Pons (tissue), 1 donor: ENCODE measurements around the gene SLC17A3.

Experiments used
- DNase-seq: peaks from one replicate; pipeline ENCODE4 v3.0.0-alpha.2; 2016; ENCODE audit warnings: low spot score

Gene SLC17A3

DNA sequence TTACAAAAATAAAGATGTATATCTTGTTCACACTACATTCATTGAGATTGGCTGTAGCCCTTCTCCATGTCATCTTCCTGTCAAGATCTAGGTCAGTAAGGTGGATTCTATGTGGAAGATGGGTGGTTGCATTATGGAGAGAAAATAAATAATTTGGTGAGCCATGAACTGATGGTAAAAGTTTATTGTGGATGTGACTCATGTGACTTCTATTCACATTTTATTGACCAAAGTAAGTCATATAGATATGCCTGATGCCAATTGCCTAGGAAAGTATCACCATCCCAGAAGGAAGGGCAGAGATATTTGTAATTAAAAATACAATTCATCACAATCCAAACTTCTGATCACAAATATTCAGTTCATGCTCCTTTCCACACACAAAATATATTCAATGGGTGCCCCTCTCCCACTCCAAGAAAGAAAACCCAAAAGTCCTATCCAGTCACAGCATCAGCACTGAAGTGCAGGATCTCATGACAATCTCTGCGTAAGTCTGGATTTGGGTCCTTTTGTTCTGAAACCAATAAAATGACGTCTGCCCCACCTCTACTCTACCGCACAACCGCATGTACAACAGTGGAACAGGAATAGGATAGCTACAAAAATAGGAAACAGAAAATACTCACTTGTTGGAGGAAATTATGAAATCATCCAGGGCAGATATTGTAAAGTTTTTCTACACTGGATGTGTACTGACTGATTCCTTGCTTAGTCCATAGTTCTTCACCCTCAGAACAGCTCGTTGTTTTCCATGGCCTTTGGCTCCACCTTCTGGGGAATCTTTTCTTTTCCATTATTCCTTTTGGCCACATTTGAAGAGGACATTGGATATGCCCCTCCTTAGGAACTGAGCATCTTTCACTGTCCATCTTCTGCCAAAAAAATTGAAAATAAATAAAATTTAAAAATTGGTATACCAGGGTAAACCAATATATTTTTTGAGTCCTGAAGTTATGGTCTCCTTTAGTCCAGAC is 16.1 kb upstream of the SLC17A3 start:
- DNase-seq: peak; percentile 77

DNA sequence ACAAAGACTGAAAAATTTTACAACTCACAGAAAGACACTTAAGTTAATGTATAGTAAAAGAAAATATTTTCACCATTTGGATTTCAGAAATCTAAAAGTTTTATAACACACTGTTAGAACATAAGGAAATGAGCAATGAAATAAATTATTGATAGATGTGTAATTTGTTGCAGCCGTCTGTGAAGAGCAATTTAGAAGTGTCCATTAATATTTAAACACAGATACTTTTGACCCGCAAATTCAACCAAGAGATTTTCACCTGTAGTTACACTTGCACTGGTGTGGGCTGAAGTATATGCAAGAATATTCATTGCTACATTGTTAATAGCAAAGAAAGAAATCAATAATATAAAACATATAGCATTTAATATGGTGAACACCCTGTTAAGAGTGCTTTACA is 14.6 kb upstream of the SLC17A3 start:
- no peak for DNase-seq

DNA sequence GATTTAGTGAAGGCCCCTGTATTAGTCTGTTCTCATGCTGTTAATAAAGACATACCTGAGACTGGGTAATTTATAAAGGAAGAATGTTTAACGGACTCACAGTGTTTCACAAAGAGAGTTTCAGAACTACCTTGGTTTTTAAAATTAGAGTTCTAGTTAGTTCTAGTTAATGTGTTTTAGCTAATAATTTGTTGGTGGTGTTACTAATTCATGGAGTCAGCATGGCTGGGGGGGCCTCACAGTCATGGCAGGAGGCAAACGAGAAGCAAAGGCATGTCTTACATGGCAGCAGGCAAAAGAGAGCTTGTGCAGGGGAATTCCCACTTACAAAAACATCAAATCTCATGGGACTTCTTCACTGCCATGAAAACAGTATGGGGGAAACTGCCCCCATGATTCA is 12.0 kb upstream of the SLC17A3 start:
- DNase-seq: no peak

DNA sequence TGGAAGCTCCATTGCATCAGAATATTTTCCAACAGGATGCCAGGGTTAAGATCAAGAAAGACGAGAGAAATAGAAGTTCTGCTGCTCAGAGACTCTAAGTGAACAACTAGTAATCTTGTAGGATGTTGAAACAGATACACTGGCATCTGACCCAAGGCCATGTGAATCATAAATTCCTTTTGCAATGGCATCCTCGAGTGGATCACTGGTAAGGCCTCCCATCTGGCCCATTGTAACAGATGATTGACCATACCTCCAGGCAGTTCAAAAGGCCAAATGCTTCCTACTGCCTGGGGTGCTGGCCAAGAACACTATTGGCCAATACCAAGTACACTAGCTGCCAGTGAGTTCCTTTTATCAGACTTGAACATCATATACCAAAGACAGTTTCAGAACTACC is 9.9 kb upstream of the SLC17A3 start:
- no peak for DNase-seq

DNA sequence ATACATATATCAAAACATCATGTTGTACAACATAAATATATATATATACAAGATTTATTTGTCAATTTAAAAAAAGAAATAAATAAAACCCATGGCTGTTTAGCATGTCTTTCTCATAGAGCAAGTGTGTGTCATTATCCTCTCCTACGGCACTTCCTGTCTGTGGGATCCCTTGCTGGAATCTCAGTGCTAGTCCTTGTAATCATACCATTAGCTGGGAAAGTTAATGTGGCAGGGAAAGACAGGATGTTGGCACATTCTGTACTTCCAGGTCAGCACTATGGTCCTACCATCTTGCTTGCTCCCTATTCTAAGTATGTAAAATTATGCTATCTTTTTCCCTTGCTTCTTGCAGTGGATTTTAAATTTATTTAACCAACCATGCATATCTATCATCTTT is 9.5 kb upstream of the SLC17A3 start:
- DNase-seq: no peak

DNA sequence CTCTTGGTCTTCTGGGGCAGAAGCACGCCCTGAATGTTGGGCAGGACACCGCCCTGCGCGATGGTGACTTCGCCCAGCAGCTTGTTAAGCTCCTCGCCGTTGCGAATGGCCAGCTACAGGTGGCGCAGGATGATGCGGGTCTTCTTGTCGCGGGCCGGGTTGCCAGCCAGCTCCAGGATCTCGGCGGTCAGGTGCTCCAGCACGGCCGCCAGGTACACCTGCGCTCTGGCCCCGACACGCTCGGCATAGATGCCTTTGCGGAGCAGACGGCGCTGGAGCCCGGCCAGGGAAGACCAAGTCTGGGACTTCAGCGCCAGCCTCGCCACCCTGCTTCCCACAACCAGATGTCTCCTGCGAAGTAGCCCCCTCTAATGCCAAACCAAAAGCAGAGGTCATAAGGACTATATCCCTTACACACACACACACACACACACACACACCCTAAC is 8.0 kb upstream of the SLC17A3 start:
- no peak for DNase-seq

DNA sequence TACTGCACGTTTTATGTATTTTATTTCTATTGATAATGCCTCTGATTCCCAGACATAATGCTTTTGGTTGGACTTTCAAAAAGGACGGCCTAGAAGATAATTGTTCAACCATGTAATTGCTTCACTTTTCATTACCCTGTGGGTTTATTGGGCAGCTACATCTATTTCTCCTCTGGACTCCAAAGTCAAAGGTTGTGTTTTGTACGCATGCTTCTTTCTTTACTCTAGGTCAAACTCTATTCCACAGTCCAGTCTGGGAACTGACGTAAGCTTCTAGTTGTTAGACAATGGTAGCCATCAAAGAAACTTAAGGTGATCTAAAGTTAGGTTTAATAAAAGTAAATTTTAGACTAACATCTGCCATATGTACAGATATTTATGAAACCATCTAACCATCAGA is 6.6 kb upstream of the SLC17A3 start:
- no peak for DNase-seq

DNA sequence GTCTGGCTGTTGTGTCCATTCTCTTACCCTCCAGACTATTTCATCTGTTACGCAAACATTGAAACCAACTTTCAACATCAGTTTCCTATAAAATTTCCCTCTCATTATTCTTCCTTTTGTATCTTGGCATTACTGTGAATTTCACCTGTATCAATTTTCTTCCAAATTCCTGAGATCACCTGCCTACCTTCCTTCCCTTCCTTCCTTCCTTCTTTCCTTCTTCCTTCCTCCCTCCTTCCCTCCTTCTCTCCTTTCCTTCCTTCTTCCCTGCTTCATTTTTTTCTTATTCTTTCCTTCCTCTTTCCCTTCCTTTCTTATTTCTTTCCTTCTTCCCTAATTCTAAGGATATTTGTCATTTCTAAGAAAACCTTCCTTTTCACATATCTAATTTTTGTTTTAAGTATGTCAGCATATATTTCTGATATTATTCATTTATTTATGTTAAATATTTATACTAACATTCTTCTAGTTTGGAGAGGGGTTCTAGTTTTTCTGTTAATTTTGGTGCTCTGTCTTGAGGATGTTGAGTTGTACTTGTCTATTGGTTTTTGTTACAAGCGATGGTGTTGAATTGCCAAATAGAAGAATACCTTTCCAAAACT is 4.8 kb upstream of the SLC17A3 start:
- no peak for DNase-seq

DNA sequence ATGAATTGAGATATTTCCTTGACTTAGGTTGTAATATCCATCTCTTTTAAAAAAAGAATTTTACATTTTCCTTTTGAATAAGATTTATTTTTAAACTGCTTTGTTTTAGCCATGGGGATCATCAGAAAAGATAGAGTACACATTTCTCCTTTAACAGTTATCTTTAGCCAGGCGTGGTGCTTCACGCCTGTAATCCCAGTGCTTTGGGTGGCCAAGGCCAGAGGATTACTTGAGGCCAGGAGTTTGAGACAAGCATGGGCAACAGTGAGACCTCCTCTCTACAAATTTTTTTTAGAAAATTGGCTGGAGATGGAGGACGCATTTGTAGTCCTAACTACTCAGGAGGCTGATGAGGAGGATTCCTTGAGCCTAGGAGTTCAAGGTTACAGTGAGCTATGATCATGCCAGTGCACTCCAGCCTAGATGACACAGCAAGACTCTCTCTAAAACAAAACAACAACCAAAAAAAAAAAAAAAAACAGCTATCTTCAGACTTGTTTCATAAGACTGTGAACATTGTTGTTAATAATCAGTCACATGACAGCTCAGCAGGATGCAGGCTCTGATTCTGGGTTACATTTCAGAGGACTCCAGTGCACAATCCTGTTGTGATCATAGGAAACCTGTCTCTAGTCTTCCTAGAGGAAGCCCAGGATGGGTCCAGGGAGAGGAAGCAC is 2.0 kb upstream of the SLC17A3 start:
- DNase-seq: no peak

DNA sequence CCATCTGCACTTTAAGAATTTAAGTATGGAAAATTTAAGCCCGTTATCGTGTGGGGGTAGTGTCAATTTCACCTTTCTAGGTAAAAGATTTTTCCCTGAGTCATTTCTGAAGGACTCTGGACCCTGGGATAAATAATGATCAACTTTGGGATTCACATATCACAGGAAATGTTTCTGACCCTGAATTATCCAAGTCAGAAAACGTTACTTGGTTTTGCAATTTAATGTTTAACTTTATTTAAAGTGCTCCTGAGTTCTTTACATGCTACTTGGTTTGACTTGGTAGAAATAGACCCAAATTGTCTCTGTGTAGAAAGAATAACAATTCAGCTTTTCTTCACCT is 1.5 kb upstream of the SLC17A3 start:
- no peak for DNase-seq

DNA sequence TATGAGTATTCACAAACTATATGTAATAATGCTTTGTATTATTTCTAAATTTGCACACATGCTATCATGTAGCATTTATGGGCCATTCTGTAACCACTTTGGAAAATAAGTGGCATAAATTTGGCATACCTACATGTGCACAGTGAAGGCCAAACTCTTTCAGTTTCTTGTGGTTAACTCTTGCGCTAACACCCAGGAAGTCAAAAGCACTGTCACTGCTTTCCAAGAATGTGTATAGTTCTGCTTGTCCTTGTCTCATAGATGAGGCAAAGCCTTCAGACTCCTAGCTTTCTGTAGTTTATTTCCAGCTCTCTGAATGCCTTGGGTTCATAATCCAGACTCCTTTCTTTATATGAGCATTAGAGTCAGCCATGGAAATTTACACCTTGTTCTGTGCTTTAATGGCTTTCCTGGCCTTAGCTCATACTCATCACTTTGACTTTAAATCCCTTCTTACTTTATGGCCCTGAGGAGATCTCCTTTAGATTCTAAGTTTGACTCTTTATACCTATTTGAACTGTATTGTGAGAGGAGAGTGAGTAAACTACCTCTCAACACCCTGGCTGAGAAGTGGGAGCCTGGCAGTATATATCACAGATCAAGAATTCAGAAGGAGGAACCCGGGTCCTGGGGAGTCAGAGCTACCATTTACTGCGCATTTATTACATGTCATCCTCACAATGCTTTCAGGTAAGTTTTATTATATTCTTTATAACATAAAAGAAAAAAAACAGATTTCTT is 949 bp upstream of the SLC17A3 start:
- DNase-seq: no peak

DNA sequence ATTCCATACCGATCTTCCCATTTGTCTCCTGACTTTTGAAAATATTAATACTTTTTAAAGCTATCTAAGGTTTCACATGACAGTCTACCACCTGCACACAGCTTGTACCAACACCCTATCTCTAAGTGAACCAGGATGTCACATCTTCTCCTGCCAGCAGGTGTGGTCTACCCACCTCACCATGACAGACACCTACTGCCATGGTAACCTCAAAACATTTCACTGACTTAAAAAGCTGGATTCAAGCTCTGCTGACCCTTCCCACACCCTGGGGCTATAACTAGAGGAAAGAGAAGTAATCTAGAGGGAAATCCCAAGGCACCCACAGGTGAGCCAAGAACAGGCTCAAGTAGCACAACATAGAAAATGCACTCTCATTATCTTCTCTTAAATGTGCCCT is 1.2 kb downstream of the SLC17A3 start:
- DNase-seq: no peak

DNA sequence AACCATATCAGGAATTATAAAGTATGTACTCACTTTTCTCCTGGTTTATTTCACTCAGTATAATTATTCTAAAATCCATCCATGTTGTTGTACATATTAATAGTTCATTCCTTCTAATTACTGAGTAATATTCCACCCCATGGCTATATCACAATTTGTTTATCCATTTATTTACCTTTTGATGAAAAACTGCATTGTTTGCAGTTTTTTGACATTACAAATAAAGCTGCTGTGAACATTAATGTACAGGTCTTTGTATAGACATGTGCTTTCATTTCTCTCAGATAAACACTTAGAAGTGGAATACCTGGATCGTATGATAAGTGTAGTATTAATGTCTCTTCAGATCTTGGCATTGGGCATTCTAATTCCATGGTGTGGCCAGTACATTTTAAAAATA is 4.2 kb downstream of the SLC17A3 start:
- no peak for DNase-seq

DNA sequence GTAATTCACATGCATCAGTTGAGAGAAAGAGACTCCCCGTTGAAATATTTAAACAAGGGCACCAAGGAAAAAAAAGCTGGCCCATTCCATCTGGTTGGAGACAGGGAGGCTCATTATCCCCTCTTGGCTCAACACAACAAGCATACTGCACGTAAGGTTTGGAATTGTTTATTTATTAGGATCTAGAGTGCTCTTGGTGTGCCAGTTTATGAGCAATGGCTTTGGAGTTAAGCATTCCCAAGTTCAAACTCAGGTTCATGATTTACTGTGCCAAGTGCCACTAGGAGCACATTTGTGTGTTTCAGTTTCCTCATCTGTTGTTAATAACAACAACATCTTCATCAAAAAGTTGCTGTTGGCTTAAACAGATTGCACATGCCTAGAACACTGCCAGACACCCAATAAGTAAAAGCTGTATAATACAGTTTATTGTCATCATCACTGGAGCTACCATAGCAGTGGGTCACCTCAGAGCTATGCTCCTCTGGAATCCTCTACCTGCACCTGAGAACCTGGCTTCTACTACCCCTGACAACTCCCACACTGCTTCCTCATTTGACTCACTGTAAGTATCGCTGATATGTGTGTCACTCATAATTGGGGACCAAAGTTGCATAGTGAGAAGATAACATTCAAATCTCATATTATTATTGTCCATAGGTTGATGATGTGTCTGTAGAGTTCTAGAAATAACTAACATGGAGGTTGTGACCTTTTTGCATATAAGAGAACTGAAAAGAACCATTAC is 5.4 kb downstream of the SLC17A3 start:
- no peak for DNase-seq

DNA sequence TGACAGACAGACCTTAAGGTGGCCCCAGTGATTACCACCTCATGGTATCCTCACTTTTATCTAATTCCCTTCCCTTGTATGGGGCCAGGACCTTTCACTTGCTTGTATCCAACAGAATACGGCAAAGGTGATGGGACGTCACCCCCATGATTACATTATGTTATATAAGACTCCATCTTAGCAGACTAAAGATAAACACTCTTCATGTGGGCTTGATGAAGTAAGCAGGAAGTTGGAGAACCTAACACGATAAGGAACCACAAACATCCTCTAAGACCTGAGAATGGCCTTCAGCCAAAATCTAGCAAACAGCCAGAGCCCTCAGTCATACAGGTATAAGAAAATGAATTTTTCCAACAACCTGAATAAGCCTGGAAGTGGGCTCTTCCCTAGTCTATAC is 8.0 kb downstream of the SLC17A3 start:
- DNase-seq: no peak

DNA sequence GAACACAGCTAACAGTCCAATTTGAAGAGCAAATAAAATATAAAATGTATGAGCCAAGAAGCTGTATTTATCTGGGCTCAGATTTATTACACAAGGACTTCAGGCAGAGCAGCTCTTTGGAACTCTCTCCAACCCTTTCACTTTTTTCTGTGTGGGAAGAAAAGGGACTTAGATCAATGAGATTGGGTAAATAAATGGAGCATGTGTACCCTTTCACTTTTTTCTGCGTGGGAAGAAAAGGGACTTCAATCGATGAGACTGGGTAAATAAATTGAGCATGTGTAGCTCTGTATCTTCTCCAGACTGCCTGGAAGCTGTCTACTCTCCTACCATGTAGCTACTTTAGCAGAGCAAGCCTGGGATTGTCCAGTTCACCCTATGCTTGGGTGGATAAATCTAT is 10.7 kb downstream of the SLC17A3 start:
- no peak for DNase-seq

DNA sequence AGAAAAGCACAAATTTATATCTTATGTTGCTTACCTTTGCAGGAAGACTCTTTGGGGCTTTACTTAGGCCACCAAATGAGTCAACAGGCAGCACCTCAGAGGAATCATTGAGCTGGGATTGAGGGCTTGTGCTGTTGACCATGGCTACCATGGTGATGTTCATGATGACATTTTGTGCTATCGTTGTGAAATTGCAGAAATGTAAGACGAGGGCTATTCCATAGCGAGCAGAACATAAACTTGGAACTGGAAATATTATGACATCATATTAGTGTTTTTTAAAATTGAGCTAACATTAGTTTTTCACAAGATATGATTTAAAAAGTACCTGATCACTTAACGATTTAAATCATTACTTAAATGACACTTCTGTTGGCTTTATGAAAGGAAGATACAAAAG is 11.8 kb downstream of the SLC17A3 start:
- no peak for DNase-seq

DNA sequence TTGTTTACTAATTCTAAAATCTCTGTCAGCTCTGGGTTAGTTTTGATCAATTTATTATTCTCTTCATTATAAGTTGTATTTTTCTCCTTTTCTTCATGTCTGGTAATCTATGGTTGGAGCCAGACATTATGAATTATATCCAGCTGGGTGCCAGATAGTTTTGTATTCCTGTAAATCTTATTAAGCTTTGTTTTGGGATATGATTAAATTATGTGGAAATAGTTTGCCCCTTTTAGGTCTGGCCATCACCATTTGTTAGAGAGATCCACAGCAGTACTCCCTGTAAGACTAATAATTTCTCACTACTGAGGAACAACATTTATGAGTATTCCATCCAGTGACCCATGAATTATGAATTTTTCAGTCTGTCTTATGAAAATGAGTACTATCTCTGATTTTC is 21.3 kb downstream of the SLC17A3 start:
- no peak for DNase-seq

DNA sequence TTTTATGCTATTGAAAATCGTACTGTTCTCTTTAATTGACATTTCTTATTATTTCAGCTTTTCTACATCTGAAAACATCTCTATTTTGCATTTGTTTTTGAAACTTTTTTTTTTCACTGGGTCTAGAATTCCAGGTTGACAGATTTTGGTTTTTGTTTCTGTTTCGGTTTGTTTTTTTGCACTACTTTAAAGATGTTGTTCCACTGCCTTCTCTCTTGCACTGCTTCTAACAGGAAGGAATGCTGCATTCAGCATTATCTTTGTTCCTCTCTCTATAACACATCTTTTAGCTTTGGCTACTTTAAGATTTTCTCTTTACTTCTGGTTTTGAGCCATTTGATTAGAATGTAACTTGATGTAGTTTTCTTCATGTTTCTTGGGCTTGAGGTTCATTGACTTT is 22.1 kb downstream of the SLC17A3 start:
- no peak for DNase-seq

DNA sequence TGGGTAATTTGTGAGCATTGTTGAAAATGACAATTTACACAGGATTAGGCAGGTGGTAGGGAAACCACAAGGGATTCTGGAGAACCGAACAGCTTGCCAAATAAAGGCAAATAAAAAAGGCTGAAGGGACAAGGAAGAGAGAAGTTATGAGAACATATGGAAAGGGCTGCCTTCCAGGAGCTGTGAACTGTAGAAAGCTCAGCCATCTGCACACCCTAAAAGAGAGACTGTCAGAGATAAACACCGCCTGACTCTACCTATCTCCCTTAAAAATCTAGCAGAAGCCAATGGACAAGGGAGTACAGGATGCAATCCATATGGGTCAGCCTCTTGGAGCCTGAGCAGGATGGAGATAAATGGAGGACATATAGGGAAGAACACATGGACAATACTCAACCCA is 29.5 kb downstream of the SLC17A3 start:
- DNase-seq: peak; percentile 3

DNA sequence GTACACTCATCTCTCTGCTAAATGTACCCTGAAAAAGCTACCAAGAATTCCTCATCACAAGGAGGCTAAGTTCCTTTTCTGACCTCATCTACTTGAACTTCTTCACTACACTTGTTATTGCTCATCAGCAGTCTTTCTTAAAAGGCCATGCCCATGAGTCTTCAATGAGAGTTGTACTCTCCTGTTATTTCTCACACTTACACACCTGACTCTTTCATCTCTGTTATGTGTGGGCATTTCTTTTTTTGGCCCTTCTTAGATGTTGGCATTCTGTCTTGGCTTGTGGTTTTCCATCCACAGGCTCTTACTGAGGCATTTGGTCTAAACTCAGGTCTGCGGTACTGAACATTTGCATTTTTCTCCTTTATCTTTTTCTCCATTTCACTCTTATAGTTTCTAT is 31.5 kb downstream of the SLC17A3 start:
- DNase-seq: no peak
